ENCODE data around the gene MAGEC3. TPM values are rescaled to one million over a fixed set of nuclear protein-coding genes. Genes with fewer than 3 reads are reported as not detected.

Gene MAGEC3, protein sequence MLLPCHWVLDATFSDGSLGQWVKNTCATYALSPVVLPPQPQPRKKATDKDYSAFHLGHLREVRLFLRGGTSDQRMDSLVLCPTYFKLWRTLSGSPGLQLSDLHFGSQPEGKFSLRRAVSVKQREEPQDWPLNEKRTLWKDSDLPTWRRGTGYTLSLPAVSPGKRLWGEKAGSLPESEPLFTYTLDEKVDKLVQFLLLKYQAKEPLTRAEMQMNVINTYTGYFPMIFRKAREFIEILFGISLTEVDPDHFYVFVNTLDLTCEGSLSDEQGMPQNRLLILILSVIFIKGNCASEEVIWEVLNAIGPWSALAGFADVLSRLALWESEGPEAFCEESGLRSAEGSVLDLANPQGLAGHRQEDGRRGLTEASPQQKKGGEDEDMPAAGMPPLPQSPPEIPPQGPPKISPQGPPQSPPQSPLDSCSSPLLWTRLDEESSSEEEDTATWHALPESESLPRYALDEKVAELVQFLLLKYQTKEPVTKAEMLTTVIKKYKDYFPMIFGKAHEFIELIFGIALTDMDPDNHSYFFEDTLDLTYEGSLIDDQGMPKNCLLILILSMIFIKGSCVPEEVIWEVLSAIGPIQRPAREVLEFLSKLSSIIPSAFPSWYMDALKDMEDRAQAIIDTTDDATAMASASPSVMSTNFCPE
- total RNA-seq (2022): not detected in 2 replicates
- percentile 14 among the genes with signal in this experiment for Bru-seq, nascent RNA
- BruChase-seq, experiment 1, labeled RNA remaining after a 6-hour chase: percentile 26 among the genes with signal in this experiment
- BruChase-seq, experiment 2, labeled RNA remaining after a 2-hour chase: percentile 24 among the genes with signal in this experiment
- long read RNA-seq: 0 reads

DNA sequence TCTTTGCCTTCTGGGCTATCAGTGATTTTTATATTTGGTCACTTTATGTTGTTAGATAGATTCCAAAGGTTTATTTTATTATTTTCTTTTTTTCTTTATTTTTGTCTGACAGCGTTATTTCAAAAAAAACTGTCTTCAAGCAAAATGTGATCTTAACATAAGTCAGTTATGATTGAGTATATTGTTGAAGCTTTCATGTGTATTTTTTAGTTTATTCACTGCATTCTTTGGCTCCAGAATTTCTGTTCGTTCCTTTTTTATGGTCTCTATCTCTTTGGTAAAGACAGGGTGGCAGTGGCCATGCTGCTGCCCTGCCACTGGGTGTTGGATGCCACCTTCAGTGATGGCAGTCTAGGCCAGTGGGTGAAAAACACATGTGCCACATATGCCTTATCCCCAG lies at the start of gene MAGEC3:
MAGEC3 (plus strand) TSS at position 301 of the 400 bp plus-strand sequence; CDS start at position 301, 0 bp downstream.
- Mint-ChIP-seq H3K4me1 (ENCODE audit: insufficient read depth, unreplicated experiment) (no peaks in the 10 kb centered on the region), H3K9me3 (ENCODE audit: unreplicated experiment) (no peaks in the 10 kb centered on the region), H3K27me3 (ENCODE audit: insufficient read depth, unreplicated experiment) (no peaks in the 10 kb centered on the region), H3K27ac (ENCODE audit: low read depth, unreplicated experiment) (no peak within 1 kb of the TSS), H3K4me3 (ENCODE audit: unreplicated experiment) (no peak within 1 kb of the TSS), H3K36me3 (ENCODE audit: insufficient read depth, unreplicated experiment) (no peaks in the 10 kb centered on the region)
- intact Hi-C loops (cut with micrococcal nuclease): no loop called here
- POLR2A ChIA-PET: no interaction called here
- TF ChIP-seq, protein P1, sequence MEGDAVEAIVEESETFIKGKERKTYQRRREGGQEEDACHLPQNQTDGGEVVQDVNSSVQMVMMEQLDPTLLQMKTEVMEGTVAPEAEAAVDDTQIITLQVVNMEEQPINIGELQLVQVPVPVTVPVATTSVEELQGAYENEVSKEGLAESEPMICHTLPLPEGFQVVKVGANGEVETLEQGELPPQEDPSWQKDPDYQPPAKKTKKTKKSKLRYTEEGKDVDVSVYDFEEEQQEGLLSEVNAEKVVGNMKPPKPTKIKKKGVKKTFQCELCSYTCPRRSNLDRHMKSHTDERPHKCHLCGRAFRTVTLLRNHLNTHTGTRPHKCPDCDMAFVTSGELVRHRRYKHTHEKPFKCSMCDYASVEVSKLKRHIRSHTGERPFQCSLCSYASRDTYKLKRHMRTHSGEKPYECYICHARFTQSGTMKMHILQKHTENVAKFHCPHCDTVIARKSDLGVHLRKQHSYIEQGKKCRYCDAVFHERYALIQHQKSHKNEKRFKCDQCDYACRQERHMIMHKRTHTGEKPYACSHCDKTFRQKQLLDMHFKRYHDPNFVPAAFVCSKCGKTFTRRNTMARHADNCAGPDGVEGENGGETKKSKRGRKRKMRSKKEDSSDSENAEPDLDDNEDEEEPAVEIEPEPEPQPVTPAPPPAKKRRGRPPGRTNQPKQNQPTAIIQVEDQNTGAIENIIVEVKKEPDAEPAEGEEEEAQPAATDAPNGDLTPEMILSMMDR (IDR thresholded peaks at IDR 0.05; ENCODE audit: unreplicated experiment): no peak
- DNase-seq (ENCODE audit: unreplicated experiment): no peak
- no TSS peak for BruUV-seq (replicated peaks)
- CTCF ChIA-PET: interaction anchor here (0.6 kb wide), 1 partner anchor 926 kb away, joined by 4 read pairs; no protein-coding TSS in a partner anchor

DNA sequence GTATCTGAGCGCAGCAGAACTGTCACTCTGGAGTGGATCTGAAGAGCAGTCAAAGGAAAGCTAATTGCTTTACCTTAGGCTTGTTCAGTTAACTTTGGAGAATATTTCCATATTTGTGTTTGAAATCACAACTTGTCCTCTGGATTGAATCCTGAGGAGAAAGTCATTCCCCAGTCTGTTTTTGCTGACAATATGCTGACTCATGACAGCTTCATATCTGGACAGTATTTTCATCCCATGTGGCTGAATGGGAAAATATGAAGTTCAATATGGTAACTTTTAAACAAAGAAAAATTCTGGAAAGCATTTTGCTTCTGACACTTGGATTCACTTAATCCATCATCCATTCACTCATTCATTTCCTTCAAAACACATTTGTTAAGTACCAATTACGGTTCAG lies 46.3 kb upstream of the MAGEC3 start:
- POLR2A ChIA-PET: no interaction called here
- DNase-seq (ENCODE audit: unreplicated experiment): no peak
- intact Hi-C loops (cut with micrococcal nuclease): no loop called here

DNA sequence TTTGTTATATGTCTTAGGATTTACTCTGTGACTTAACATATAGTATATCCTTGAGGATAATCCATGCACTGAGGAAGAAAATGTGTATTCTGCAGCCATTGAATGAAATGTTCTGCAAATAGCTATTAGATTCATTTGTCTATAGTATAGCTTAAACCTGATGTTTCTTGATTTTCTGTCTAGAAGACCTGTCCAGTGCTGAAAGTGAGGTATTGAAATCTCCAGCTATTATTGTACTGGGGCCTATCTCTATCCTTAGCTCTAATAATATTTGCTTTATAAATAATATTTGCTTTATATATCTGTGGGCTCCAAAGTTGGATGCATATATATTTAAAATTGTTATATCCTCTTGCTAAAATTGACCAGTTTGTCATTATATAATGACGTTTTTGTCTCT lies 26.7 kb upstream of the MAGEC3 start:
- Mint-ChIP-seq H3K27me3 (ENCODE audit: insufficient read depth, unreplicated experiment) (no peaks in the 10 kb centered on the region), H3K4me1 (ENCODE audit: insufficient read depth, unreplicated experiment) (no peaks in the 10 kb centered on the region), H3K36me3 (ENCODE audit: insufficient read depth, unreplicated experiment) (no peaks in the 10 kb centered on the region), H3K27ac (ENCODE audit: low read depth, unreplicated experiment) (no peak overlapping the region), H3K9me3 (ENCODE audit: unreplicated experiment) (peaks cover 9% of the 10 kb centered on the region), H3K4me3 (ENCODE audit: unreplicated experiment) (no peak overlapping the region)
- CTCF ChIA-PET: no interaction called here
- POLR2A ChIA-PET: no interaction called here
- BruUV-seq (replicated peaks): no TSS peak
- TF ChIP-seq, protein P1 (IDR thresholded peaks at IDR 0.05; ENCODE audit: unreplicated experiment): no peak
- intact Hi-C loops (cut with micrococcal nuclease): no loop called here
- DNase-seq (ENCODE audit: unreplicated experiment): no peak

More for the DNA sequence above, 46.3 kb upstream of the MAGEC3 start:
- Mint-ChIP-seq H3K4me3 (ENCODE audit: unreplicated experiment) (no peak overlapping the region), H3K9me3 (ENCODE audit: unreplicated experiment) (peaks cover 2% of the 10 kb centered on the region), H3K36me3 (ENCODE audit: insufficient read depth, unreplicated experiment) (no peaks in the 10 kb centered on the region), H3K27me3 (ENCODE audit: insufficient read depth, unreplicated experiment) (no peaks in the 10 kb centered on the region), H3K4me1 (ENCODE audit: insufficient read depth, unreplicated experiment) (peaks cover 6% of the 10 kb centered on the region), H3K27ac (ENCODE audit: low read depth, unreplicated experiment) (no peak overlapping the region)
- TF ChIP-seq, protein P1 (IDR thresholded peaks at IDR 0.05; ENCODE audit: unreplicated experiment): no peak
- CTCF ChIA-PET: no interaction called here
- BruUV-seq (replicated peaks): no TSS peak

DNA sequence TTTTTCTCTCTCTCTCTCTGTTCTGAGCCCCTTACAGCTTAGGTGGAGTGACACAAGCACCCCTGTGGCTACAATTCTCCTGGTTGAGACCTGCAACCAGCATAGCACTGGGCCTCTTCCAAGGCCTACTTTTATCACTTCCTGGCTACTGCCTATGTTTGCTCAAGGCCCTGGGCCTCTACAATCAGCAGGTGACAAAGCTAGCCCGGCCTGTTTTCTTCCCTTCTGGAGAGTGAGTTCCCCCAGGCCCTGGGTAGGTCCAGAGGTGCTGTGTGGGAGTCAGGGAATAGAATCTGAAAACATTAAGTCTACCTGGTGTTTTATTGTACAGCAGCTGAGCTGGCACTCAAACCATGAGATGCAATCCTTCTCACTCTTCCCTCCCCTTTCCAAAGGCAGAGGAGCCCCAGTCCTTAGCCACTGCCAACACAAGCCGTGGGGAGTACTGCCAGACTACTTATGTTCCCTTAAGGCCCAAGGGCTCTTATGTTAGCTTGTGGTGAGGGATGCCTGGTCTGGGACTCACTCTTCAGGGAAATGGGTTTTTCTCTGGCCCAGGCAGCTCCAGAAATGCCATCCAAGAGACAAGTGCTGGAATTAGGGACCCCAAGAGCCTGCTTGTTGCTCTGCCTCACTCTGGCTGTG lies 23.8 kb upstream of the MAGEC3 start:
- Mint-ChIP-seq H3K27ac (ENCODE audit: low read depth, unreplicated experiment) (no peak overlapping the region), H3K27me3 (ENCODE audit: insufficient read depth, unreplicated experiment) (no peaks in the 10 kb centered on the region), H3K9me3 (ENCODE audit: unreplicated experiment) (peaks cover 9% of the 10 kb centered on the region), H3K4me1 (ENCODE audit: insufficient read depth, unreplicated experiment) (no peaks in the 10 kb centered on the region), H3K4me3 (ENCODE audit: unreplicated experiment) (no peak overlapping the region), H3K36me3 (ENCODE audit: insufficient read depth, unreplicated experiment) (no peaks in the 10 kb centered on the region)
- TF ChIP-seq, protein P1 (IDR thresholded peaks at IDR 0.05; ENCODE audit: unreplicated experiment): no peak
- POLR2A ChIA-PET: no interaction called here
- DNase-seq (ENCODE audit: unreplicated experiment): no peak
- CTCF ChIA-PET: interaction anchor here (0.6 kb wide), 1 partner anchor 188 kb away, joined by 3 read pairs; no protein-coding TSS in a partner anchor
- no TSS peak for BruUV-seq (replicated peaks)
- intact Hi-C loops (cut with micrococcal nuclease): no loop called here
